K562 (cell line): Measurements from ENCODE around the gene TNFSF9. TPM values are rescaled to one million over a fixed set of nuclear protein-coding genes. Genes with fewer than 3 reads are reported as not detected.
A peak's percentile ranks its signal among the peaks of the same experiment; 100 is the strongest.

ENCODE experiments used
- AFF4 ChIP-seq: sonication (generic); formaldehyde crosslinking; IDR thresholded peaks from 2 replicates; pipeline ENCODE4 v1.8.0; 2023; ENCODE audit warnings: mild to moderate bottlenecking, missing genetic modification reagents
- CBFB ChIP-seq: sonication (generic); formaldehyde crosslinking; IDR thresholded peaks from 2 replicates; pipeline ENCODE4 v1.4.0; 2020; ENCODE audit warnings: mild to moderate bottlenecking, missing genetic modification reagents
- CHD7 ChIP-seq: fragments of 200-600 bp; sonication (generic); IDR thresholded peaks from one replicate; pipeline ENCODE4 v1.6.1; 2012; ENCODE audit warnings: mild to moderate bottlenecking, low read depth, low read length, inconsistent platforms
- E2F1 ChIP-seq: sonication (generic); formaldehyde crosslinking; IDR thresholded peaks from 2 replicates; pipeline ENCODE4 v1.8.1; 2023; ENCODE audit warnings: mild to moderate bottlenecking, missing genetic modification reagents, moderate library complexity
- NFRKB ChIP-seq: fragments of 450-650 bp; IDR thresholded peaks from 2 replicates; pipeline ENCODE4 v1.6.1; 2016; ENCODE audit warnings: low read depth
- NR2F6 ChIP-seq: fragments of 450-650 bp; formaldehyde crosslinking; IDR thresholded peaks from 2 replicates; pipeline ENCODE4 v1.4.0; 2020; ENCODE audit warnings: mild to moderate bottlenecking
- POLR2AphosphoS5 ChIP-seq: IDR thresholded peaks from 2 replicates; pipeline ENCODE4 v1.6.1; 2011; ENCODE audit warnings: mild to moderate bottlenecking, low read depth, low read length, moderate library complexity; ENCODE audit not compliant: control insufficient read depth, insufficient read depth
- SMARCA4 ChIP-seq: fragments of 450-650 bp; IDR thresholded peaks from 2 replicates; pipeline ENCODE4 v1.6.1; 2016
- SREBF1 ChIP-seq: fragments of 150-350 bp; IDR thresholded peaks from 2 replicates; pipeline ENCODE4 v1.6.1; 2014; ENCODE audit warnings: antibody characterized with exemption, low read depth, low read length, borderline replicate concordance
- ZNF408 ChIP-seq: fragments of 250-450 bp; sonication (Bioruptor Pico); IDR thresholded peaks from 2 replicates; pipeline ENCODE4 v1.4.0; 2020; ENCODE audit warnings: low read depth, mild to moderate bottlenecking, moderate library complexity
- ZNF445 ChIP-seq: fragments of 250-450 bp; sonication (Bioruptor Pico); IDR thresholded peaks from 2 replicates; pipeline ENCODE4 v1.4.0; 2020; ENCODE audit warnings: low read depth, mild to moderate bottlenecking, moderate library complexity
- polyA plus RNA-seq, 8 experiments: library from polyadenylated mRNA; depleted of rRNA in 4 of 8; stranded (reverse) in 5 of 8; unstranded in 3 of 8; fragments of >200 nt; fragmentation: Nextera tagmentation in 2 of 8; fragmentation: Illumina TruSeq in 1 of 8; extraction: Ambion mirVana in 2 of 8; extraction: Trizol in 1 of 8; gene quantifications; 2 replicates each; pipeline versions ENCODE4 v1.2.1 to v1.2.3, GENCODE V29; 2011 to 2014; ENCODE audit warnings: inconsistent platforms in 1 of 8, missing spikeins in 1 of 8
- total RNA-seq, 7 experiments: library from RNA; depleted of rRNA in 6 of 7; stranded (reverse); fragments of >200 nt in 6 of 7; fragmentation: Illumina TruSeq in 2 of 7; extraction: Trizol in 2 of 7; gene quantifications; 2 replicates each; pipeline versions ENCODE4 v1.2.1 to v1.2.3, GENCODE V29; 2011 to 2021; ENCODE audit warnings: low replicate concordance in 1 of 7

TNFSF9 gene
- total and polyA plus RNA-seq, 9 of the 15 experiments (the other 6 are each of a cell fraction or from before 2014, with no cell fraction given), result 1.4 to 17.9 (median 6.5) TPM

- TF ChIP-seq AFF4 (peak; percentile 78; the same call in 1 of the 2 replicates), CBFB (CRISPR knock-in tag) (no peak), NFRKB (peak; percentile 64; the same call in 1 of the 2 replicates), NR2F6 (CRISPR knock-in tag) (no peak), SMARCA4 (peak; percentile 76), POLR2AphosphoS5 (no peak), CHD7 (no peak), ZNF445 (CRISPR knock-in tag) (no peak), E2F1 (CRISPR knock-in tag) (no peak), SREBF1 (no peak), ZNF408 (CRISPR knock-in tag) (no peak)
Measured at GRCh38 chr19:6532244-6532999, 1.6 kb downstream of the TNFSF9 start (continued).
